Activated naive CD4-positive, alpha-beta T cell treated with Interleukin-2 at 50 U/mL for 16 hours (primary cell): ENCODE measurements around the gene OR52W1.

Source experiments
- DNase-seq: peaks from one replicate; pipeline ENCODE4 v3.0.0-alpha.2; 2020

The OR52W1 gene

GRCh38 chr11:6199174-6199810 lies at the start of gene OR52W1:
OR52W1 (plus strand) TSS chr11:6199224; CDS start chr11:6199224, 0 bp downstream.
- no peak for DNase-seq

GRCh38 chr11:6151117-6151516 lies 47.9 kb upstream of the OR52W1 start:
- no peak for DNase-seq

- DNase-seq: no peak
These were observed 46.9 kb upstream of the OR52W1 start for GRCh38 chr11:6152126-6152525.

DNA sequence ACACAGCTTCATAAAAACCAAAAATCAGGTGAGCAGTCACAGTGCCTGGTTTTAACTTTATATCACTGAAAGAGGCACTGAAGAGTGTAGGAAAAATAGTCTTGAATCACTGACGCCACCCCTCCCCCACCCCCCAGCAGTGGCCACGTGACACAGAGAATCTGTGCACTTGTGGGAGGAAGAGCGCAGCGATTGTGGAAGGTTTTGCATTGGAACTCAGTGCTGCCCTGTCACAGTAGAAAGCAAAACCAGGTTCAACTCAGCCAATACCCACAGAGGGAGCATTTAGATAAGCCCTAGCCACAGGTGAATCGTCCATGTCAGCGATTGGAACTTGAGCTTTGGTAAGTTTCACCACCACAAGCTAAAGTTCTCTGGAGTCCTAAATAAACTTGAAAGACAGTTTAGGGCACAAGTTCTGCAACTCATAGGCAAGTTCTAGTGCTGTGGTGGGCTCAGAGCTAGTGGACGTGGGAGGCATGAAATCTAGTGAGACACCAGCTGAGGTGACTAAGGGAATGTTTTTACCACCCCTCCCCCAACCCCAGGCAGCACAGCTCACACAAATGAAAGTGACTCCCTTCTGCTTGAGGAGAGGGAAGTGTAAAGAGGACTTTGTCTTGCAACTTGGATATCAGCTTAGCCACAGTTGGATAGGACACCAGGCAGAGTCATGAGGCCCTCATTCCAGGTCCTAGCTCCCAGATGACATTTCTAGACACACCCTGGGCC lies 42.2 kb upstream of the OR52W1 start:
- DNase-seq: no peak

GRCh38 chr11:6170226-6170625 lies 28.8 kb upstream of the OR52W1 start, which contains the start of gene OR52B2:
OR52B2 (minus strand) TSS chr11:6170326; CDS start chr11:6170326, 0 bp downstream.
- no peak for DNase-seq

- DNase-seq: no peak
These were observed 23.6 kb upstream of the OR52W1 start for GRCh38 chr11:6175440-6175839.

DNA sequence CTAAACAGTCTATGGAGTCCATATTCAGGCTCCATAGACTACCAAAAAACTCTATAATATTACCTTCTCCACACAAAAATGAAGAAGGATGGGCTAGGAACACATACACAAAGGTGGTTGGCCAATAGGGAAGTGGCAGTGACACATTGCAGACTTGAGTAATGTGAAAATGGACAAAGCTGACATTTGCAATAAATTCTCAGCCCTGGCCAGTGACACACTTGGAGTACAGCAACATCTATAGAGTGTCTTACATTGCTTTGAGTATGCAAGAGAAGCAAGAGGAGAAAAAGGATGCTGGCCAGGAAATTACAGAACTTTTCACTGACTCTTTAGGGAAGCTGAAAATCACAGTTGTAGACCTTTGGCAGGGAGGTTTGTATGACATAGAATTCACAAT lies 7.3 kb upstream of the OR52W1 start:
- DNase-seq: no peak

DNA sequence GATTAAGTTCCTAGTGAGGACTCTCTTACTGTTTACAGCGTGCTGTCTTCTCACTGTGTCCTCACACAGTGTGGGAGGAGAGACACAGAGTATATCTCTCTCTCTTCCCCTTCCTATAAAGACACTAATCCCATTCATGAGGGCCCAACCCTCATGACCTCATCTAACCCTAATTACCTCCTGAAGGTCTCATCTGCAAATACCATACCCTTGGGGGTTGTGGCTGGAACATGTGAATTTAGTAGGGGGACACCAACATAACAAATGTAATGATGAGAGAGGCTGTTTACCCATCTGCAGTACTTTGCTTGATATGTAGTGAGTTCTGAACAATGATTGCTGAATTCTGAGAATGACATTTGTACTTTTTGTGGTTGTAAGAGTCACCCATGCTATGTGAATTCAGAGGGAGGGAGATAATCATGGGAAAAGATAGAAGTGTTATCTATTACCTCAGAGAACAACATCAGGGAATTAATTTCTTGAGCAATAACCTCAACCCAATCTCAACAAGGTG lies 4.9 kb upstream of the OR52W1 start:
- DNase-seq: no peak

DNA sequence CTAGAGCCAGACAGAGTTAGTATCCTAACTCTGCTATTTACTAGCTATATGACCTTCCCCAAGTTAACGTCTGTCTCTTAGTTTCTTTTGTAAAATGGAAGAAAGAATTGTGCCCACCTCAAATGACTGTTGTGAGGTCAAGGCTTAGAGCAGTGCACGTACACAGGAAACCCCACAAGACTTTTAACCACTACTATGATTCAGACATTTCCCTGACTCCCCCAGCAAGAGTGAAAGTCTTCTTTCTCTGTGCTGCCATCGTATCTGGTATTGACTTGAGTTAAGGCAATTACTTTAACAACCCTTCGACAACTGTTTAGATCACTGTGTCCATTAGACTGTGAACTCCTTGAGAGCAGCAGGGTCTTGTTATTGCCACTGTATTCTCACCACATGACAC lies 2.6 kb upstream of the OR52W1 start:
- DNase-seq: no peak

- DNase-seq: no peak
These were observed 1.4 kb upstream of the OR52W1 start for GRCh38 chr11:6197466-6198200.

GRCh38 chr11:6200975-6201374 lies 2.0 kb downstream of the OR52W1 start:
- no peak for DNase-seq

DNA sequence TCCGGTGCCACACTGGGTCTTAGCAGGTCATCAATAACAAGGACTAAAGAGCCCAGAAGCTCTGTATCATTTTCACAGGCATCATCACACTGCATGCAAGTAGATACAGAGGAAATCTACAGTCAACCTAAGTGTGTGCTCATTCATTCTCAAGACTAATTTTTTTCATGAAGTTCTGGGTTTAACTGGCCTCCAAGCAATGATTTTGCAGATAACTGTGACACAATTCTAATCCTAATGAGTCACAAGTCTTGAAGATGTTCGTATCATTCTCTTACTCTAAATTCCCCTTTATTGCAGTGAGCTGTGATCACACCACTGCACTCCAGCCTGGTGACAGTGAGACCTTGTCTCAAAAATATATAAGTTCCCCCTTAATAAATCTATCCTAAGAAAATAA lies 2.5 kb downstream of the OR52W1 start:
- DNase-seq: no peak

DNA sequence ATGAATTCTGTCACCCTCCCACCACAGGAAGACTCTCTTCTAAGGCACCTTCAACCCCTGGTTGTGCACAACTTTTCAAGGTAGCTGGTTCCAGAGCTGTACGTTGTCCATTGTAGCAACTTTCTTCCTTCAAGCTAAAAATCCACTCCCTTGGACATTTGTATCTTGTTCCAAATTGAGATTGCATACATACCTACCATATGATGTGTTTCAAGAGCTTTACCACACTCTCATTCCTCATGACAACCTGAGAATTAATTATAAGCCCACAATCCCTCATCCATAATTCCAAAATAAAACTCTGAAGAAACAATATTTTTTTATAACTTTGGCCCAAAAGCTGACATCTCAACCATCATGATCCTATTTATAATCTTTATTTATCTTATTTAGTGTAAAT lies 3.0 kb downstream of the OR52W1 start:
- no peak for DNase-seq

- DNase-seq: no peak
These were observed 4.3 kb downstream of the OR52W1 start for GRCh38 chr11:6203327-6203726.

- DNase-seq: no peak
These were observed 5.7 kb downstream of the OR52W1 start for GRCh38 chr11:6204706-6205105.

- DNase-seq: no peak
These were observed 6.3 kb downstream of the OR52W1 start, which contains the start of gene C11orf42 for GRCh38 chr11:6205366-6205765. C11orf42 (plus strand) TSS chr11:6205557; CDS start chr11:6205616, 59 bp downstream.

- DNase-seq: no peak
These were observed 7.6 kb downstream of the OR52W1 start for GRCh38 chr11:6206456-6207180.

GRCh38 chr11:6209801-6210200 lies 10.8 kb downstream of the OR52W1 start:
- DNase-seq: no peak

GRCh38 chr11:6210274-6210955 lies 11.4 kb downstream of the OR52W1 start:
- no peak for DNase-seq

- no peak for DNase-seq
These were observed 15.5 kb downstream of the OR52W1 start for GRCh38 chr11:6214530-6214929.

DNA sequence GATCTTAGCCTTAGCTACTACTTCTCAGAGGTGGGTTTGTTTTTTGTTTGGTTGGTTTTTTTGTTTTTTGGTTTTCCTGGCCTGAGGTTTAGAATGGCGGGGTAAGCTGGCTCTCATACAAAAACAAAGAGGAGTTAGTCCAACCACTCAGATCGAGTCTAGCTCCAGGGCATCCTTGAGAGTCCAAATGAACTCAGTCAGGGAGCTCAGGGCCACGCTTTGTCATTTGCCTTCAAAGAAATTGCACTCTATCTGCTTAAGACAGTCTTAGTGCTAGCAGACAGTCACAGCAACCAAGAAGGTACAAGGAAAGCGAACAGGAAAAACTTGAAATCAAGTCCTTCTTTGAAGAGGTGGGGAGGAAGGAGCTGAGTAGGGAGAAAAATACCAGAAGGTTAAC lies 17.5 kb downstream of the OR52W1 start:
- DNase-seq: no peak

DNA sequence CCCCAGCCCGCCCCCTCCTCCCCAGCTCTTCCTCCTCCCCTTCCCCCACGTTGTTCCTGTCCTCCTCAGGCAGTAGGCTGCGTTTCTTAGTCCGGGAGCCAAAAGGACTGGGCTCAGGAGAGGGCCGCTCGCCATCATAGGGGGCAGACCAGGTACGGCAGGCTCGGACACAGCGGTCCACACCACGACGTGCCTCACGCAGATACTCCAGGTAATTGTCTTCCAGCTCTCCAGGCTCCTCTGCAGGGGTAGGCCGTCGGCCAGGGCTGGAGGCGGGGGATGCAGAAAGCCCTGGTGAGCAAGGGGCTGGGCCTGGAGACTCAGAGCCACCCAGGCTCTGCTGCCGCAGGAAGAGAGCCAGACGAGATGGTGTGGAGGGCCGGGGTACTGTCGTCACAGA lies 18.7 kb downstream of the OR52W1 start:
- no peak for DNase-seq
